A673 (cell line): ENCODE measurements around the gene NEK1. TPM values are rescaled to one million over a fixed set of nuclear protein-coding genes. Genes with fewer than 3 reads are reported as not detected.
A peak's percentile ranks its signal among the peaks of the same experiment; 100 is the strongest.

Experiments
- BruUV-seq: library from RNA; stranded (reverse); fragments of 400-500 nt; replicated peaks from 2 replicates; lab custom pipeline; 2021; lab: Mats Ljungman, UMichigan
- CTCF ChIA-PET: fragments of 300-600 bp; sonication (Branson Sonifier 250); formaldehyde crosslinking; loops from one replicate; lab custom pipeline; 2022; ENCODE audit warnings: antibody characterized with exemption; lab: Charles Lee
- POLR2A ChIA-PET: fragments of 300-600 bp; sonication (Branson Sonifier 250); formaldehyde crosslinking; loops from one replicate; lab custom pipeline; 2022; ENCODE audit warnings: antibody characterized with exemption; ENCODE audit not compliant: low non-redundant PET; lab: Charles Lee
- DNase-seq: peaks from one replicate; pipeline ENCODE4 v3.0.0-alpha.2; 2015; ENCODE audit warnings: low spot score
- H3K27ac ChIP-seq: fragments of 200-600 bp; sonication (generic); 2 replicates; pipeline ENCODE4 v1.5.1; 2016; ENCODE audit warnings: mixed run types, low read depth, mild to moderate bottlenecking, mixed read lengths, antibody characterized with exemption, low read length; ENCODE audit not compliant: poor library complexity, severe bottlenecking
- H3K27me3 ChIP-seq: fragments of 200-600 bp; sonication (generic); replicated peaks from 2 replicates; pipeline ENCODE4 v1.6.1; 2017; ENCODE audit warnings: mixed run types, low read depth, mild to moderate bottlenecking, mixed read lengths, antibody characterized with exemption, low read length; ENCODE audit not compliant: insufficient read depth, poor library complexity
- H3K36me3 ChIP-seq: fragments of 200-600 bp; sonication (generic); 2 replicates; pipeline ENCODE4 v1.6.1; 2016; ENCODE audit warnings: mixed run types, mild to moderate bottlenecking, mixed read lengths, antibody characterized with exemption, low read length; ENCODE audit not compliant: insufficient read depth, poor library complexity, severe bottlenecking
- H3K4me1 ChIP-seq: fragments of 200-600 bp; sonication (generic); 2 replicates; pipeline ENCODE4 v1.6.1; 2017; ENCODE audit warnings: mixed run types, mild to moderate bottlenecking, mixed read lengths, antibody characterized with exemption, low read length; ENCODE audit not compliant: insufficient read depth, poor library complexity, severe bottlenecking
- H3K4me3 ChIP-seq: fragments of 200-600 bp; sonication (generic); 2 replicates; pipeline ENCODE4 v1.5.1; 2016; ENCODE audit warnings: low read depth, mixed run types, mild to moderate bottlenecking, mixed read lengths, low read length; ENCODE audit not compliant: poor library complexity, severe bottlenecking
- H3K9me3 ChIP-seq: fragments of 200-600 bp; sonication (generic); 2 replicates; pipeline ENCODE4 v1.6.1; 2016; ENCODE audit warnings: mixed run types, low read depth, mild to moderate bottlenecking, mixed read lengths, antibody characterized with exemption, low read length; ENCODE audit not compliant: poor library complexity, severe bottlenecking
- CTCF ChIP-seq: fragments of 300-800, 200-600 bp; sonication (generic); conservative IDR thresholded peaks from 2 replicates; pipeline ENCODE4 v1.5.1; 2017; ENCODE audit warnings: low read depth, mild to moderate bottlenecking, antibody characterized with exemption, low read length, moderate library complexity, mixed read lengths
- EZH2 ChIP-seq: fragments of 200-600 bp; sonication (generic); IDR thresholded peaks from 2 replicates; pipeline ENCODE4 v1.6.1; 2017; ENCODE audit warnings: borderline replicate concordance, low read depth, mild to moderate bottlenecking, mixed read lengths, antibody characterized with exemption, low read length; ENCODE audit not compliant: poor library complexity, severe bottlenecking
- intact Hi-C: fragments of 100-400 bp; cut with micrococcal nuclease; formaldehyde crosslinking; loops from one replicate; pipeline ENCODE4 v1.10.0; 2022; ENCODE audit not compliant: unreplicated experiment
- total RNA-seq: library from RNA; stranded (reverse); gene quantifications from 2 replicates; pipeline ENCODE4 v1.2.3, GENCODE V29; 2021

Gene NEK1
- total RNA-seq, 1 experiment from 2014 or later = 12.9 TPM

- ChIA-PET CTCF (no interaction called here), POLR2A (no interaction called here)
- peak; percentile 30 for DNase-seq
- no peak overlapping the region for H3K4me3 ChIP-seq
- H3K27ac ChIP-seq = no peak overlapping the region
- H3K36me3 ChIP-seq = no peaks in the 10 kb centered on the region
- H3K27me3 ChIP-seq = no peaks in the 10 kb centered on the region
- no peak for TF ChIP-seq EZH2
- TF ChIP-seq CTCF = 0 out of 2 replicates have a peak, but pooled peaks have one; percentile 17
- no peaks in the 10 kb centered on the region for H3K4me1 ChIP-seq
- intact Hi-C loops = no loop called here
- no TSS peak for BruUV-seq
- H3K9me3 ChIP-seq = peaks cover 13% of the 10 kb centered on the region
Measured at GRCh38 chr4:169369634-169370033, 242.7 kb downstream of the NEK1 start.

- POLR2A ChIA-PET = interaction anchor here (0.6 kb wide), 1 partner anchor 100 kb away, joined by 9 read pairs; no protein-coding TSS in a partner anchor
Measured at GRCh38 chr4:169367826-169368225, 244.6 kb downstream of the NEK1 start.

GRCh38 chr4:169366821-169367220, 245.6 kb downstream of the NEK1 start:
- ChIA-PET CTCF (no interaction called here), POLR2A (no interaction called here)
- H3K4me1 ChIP-seq = no peaks in the 10 kb centered on the region
- BruUV-seq = no TSS peak
- no peak for DNase-seq
- no peak overlapping the region for H3K4me3 ChIP-seq
- intact Hi-C loops = no loop called here
- H3K9me3 ChIP-seq = peaks cover 13% of the 10 kb centered on the region
- no peaks in the 10 kb centered on the region for H3K27me3 ChIP-seq
- H3K27ac ChIP-seq = no peak overlapping the region
- no peaks in the 10 kb centered on the region for H3K36me3 ChIP-seq
- TF ChIP-seq EZH2 (no peak), CTCF (no peak)

More at GRCh38 chr4:169367826-169368225, 244.6 kb downstream of the NEK1 start:
- H3K9me3 ChIP-seq = peaks cover 13% of the 10 kb centered on the region
- no peaks in the 10 kb centered on the region for H3K4me1 ChIP-seq
- no peak overlapping the region for H3K27ac ChIP-seq
- no TSS peak for BruUV-seq
- no peak for DNase-seq
- H3K4me3 ChIP-seq = no peak overlapping the region
- CTCF ChIA-PET = no interaction called here
- intact Hi-C loops = no loop called here
- H3K27me3 ChIP-seq = no peaks in the 10 kb centered on the region
- no peak for TF ChIP-seq CTCF
- no peak for TF ChIP-seq EZH2
- no peaks in the 10 kb centered on the region for H3K36me3 ChIP-seq
